ENCODE measurements around the gene CAMKMT.

CAMKMT gene

DNA sequence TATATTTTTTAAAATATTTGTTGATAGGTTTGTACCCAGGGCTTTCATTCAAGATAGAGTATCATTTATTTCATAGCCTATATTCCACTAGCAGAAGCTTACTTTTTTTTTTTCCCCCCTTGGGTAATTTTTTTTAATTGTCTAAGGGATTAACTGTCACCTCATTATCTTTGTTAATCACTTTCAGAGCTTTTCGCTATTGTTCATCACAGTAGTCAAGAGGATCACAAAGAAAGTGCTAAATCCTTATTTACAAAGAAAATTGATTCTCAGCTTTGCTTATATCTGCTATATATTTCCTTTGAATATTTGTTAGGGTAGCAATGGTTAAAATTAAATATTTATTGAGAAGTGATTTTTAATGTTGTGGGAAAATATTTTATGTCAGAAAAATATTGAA lies 59.0 kb downstream of the CAMKMT start:
- H3K4me3 ChIP-seq (ENCODE audit: insufficient read length, low read depth): no peak overlapping the region
- TF ChIP-seq YY1 (IDR thresholded peaks at IDR 0.05; ENCODE audit: insufficient read depth, insufficient read length): no peak
- no peak for TF ChIP-seq SUZ12 (IDR thresholded peaks at IDR 0.05; ENCODE audit: extremely low read depth, insufficient read depth, insufficient read length)
- TF ChIP-seq ZNF274 (IDR thresholded peaks at IDR 0.05; ENCODE audit: low read depth, low read length): no peak
- no peak for DNase-seq (ENCODE audit: low read depth, low spot score)
- no peaks in the 10 kb centered on the region for H3K9me3 ChIP-seq (ENCODE audit: insufficient read depth, low read length)
- H3K4me1 ChIP-seq (ENCODE audit: insufficient read depth, insufficient read length): no peaks in the 10 kb centered on the region
- no peak overlapping the region for H3K9ac ChIP-seq (ENCODE audit: insufficient read length, low read depth)
- H3K36me3 ChIP-seq (ENCODE audit: insufficient read depth, insufficient read length, low read length): no peaks in the 10 kb centered on the region
- no peaks in the 10 kb centered on the region for H3K27me3 ChIP-seq (ENCODE audit: insufficient read depth, insufficient read length)

GRCh38 chr2:44424211-44424610 lies 62.5 kb downstream of the CAMKMT start:
- H3K27me3 ChIP-seq (ENCODE audit: insufficient read depth, insufficient read length): no peaks in the 10 kb centered on the region
- no peaks in the 10 kb centered on the region for H3K4me1 ChIP-seq (ENCODE audit: insufficient read depth, insufficient read length)
- no peaks in the 10 kb centered on the region for H3K36me3 ChIP-seq (ENCODE audit: insufficient read depth, insufficient read length, low read length)
- no peak overlapping the region for H3K9ac ChIP-seq (ENCODE audit: insufficient read length, low read depth)
- DNase-seq (ENCODE audit: low read depth, low spot score): no peak
- no peaks in the 10 kb centered on the region for H3K9me3 ChIP-seq (ENCODE audit: insufficient read depth, low read length)
- H3K4me3 ChIP-seq (ENCODE audit: insufficient read length, low read depth): no peak overlapping the region
- TF ChIP-seq YY1 (IDR thresholded peaks at IDR 0.05; ENCODE audit: insufficient read depth, insufficient read length) (no peak), SUZ12 (IDR thresholded peaks at IDR 0.05; ENCODE audit: extremely low read depth, insufficient read depth, insufficient read length) (no peak), ZNF274 (IDR thresholded peaks at IDR 0.05; ENCODE audit: low read depth, low read length) (no peak)

GRCh38 chr2:44429034-44429433 lies 67.3 kb downstream of the CAMKMT start:
- Histone ChIP-seq H3K9me3 (ENCODE audit: insufficient read depth, low read length) (no peaks in the 10 kb centered on the region), H3K4me3 (ENCODE audit: insufficient read length, low read depth) (no peak overlapping the region), H3K4me1 (ENCODE audit: insufficient read depth, insufficient read length) (no peaks in the 10 kb centered on the region), H3K9ac (ENCODE audit: insufficient read length, low read depth) (no peak overlapping the region), H3K27me3 (ENCODE audit: insufficient read depth, insufficient read length) (no peaks in the 10 kb centered on the region), H3K36me3 (ENCODE audit: insufficient read depth, insufficient read length, low read length) (no peaks in the 10 kb centered on the region)
- TF ChIP-seq ZNF274 (IDR thresholded peaks at IDR 0.05; ENCODE audit: low read depth, low read length) (no peak), YY1 (IDR thresholded peaks at IDR 0.05; ENCODE audit: insufficient read depth, insufficient read length) (no peak), SUZ12 (IDR thresholded peaks at IDR 0.05; ENCODE audit: extremely low read depth, insufficient read depth, insufficient read length) (no peak)
- DNase-seq (ENCODE audit: low read depth, low spot score): no peak

DNA sequence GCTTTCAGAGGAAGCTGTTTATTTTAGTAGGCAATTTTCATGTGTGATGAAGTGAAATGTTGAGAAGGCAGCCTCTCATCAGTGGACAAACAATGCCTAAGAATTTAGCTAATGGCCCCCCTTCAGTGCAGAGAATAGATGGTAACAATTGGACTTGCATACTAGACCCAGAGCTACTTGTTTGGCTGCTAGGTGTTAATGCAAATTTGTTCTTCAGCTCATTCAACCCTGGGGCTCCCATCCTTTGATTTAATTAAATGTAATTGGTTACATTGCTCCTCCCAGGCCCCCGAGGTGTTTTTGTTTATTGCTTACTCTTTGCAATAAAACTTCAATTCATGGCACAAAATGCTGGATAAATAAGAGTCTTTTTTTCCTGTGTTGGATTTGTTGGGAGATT lies 68.6 kb downstream of the CAMKMT start:
- TF ChIP-seq SUZ12 (IDR thresholded peaks at IDR 0.05; ENCODE audit: extremely low read depth, insufficient read depth, insufficient read length) (no peak), ZNF274 (IDR thresholded peaks at IDR 0.05; ENCODE audit: low read depth, low read length) (no peak)
- no peaks in the 10 kb centered on the region for H3K36me3 ChIP-seq (ENCODE audit: insufficient read depth, insufficient read length, low read length)
- no peak overlapping the region for H3K4me3 ChIP-seq (ENCODE audit: insufficient read length, low read depth)
- no peak overlapping the region for H3K9ac ChIP-seq (ENCODE audit: insufficient read length, low read depth)
- no peaks in the 10 kb centered on the region for H3K4me1 ChIP-seq (ENCODE audit: insufficient read depth, insufficient read length)
- peak; percentile 49 for DNase-seq (ENCODE audit: low read depth, low spot score)
- H3K9me3 ChIP-seq (ENCODE audit: insufficient read depth, low read length): no peaks in the 10 kb centered on the region
- no peaks in the 10 kb centered on the region for H3K27me3 ChIP-seq (ENCODE audit: insufficient read depth, insufficient read length)

DNA sequence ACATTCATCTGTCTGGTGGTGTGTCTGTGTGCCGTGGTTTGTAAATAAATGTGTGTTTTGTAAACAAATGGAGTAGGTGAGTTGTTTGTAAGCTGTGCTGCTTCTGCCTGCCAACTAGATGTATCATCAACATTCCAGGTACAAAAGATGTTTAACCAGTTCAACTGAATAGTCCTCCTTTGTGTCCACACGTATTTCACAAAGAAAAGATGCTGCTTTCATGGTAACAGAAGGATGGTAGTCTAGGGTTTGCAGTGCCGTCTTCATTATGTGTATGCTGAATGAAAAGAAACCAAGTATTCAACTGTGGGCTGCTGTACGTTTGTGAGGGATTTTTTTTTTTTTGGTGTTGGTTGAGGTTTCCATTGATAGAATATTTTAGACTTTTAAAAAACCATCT lies 72.1 kb downstream of the CAMKMT start:
- no peak for TF ChIP-seq YY1 (IDR thresholded peaks at IDR 0.05; ENCODE audit: insufficient read depth, insufficient read length)
- no peak for TF ChIP-seq SUZ12 (IDR thresholded peaks at IDR 0.05; ENCODE audit: extremely low read depth, insufficient read depth, insufficient read length)
- TF ChIP-seq ZNF274 (IDR thresholded peaks at IDR 0.05; ENCODE audit: low read depth, low read length): no peak
- no peaks in the 10 kb centered on the region for H3K27me3 ChIP-seq (ENCODE audit: insufficient read depth, insufficient read length)
- no peak for DNase-seq (ENCODE audit: low read depth, low spot score)
- no peak overlapping the region for H3K9ac ChIP-seq (ENCODE audit: insufficient read length, low read depth)
- no peaks in the 10 kb centered on the region for H3K9me3 ChIP-seq (ENCODE audit: insufficient read depth, low read length)
- H3K4me1 ChIP-seq (ENCODE audit: insufficient read depth, insufficient read length): no peaks in the 10 kb centered on the region
- no peak overlapping the region for H3K4me3 ChIP-seq (ENCODE audit: insufficient read length, low read depth)
- H3K36me3 ChIP-seq (ENCODE audit: insufficient read depth, insufficient read length, low read length): no peaks in the 10 kb centered on the region

GRCh38 chr2:44441200-44441599 lies 79.5 kb downstream of the CAMKMT start:
- Histone ChIP-seq H3K27me3 (ENCODE audit: insufficient read depth, insufficient read length) (no peaks in the 10 kb centered on the region), H3K4me3 (ENCODE audit: insufficient read length, low read depth) (no peak overlapping the region), H3K4me1 (ENCODE audit: insufficient read depth, insufficient read length) (no peaks in the 10 kb centered on the region), H3K9me3 (ENCODE audit: insufficient read depth, low read length) (no peaks in the 10 kb centered on the region), H3K9ac (ENCODE audit: insufficient read length, low read depth) (no peak overlapping the region), H3K36me3 (ENCODE audit: insufficient read depth, insufficient read length, low read length) (no peaks in the 10 kb centered on the region)
- DNase-seq (ENCODE audit: low read depth, low spot score): no peak
- TF ChIP-seq YY1 (IDR thresholded peaks at IDR 0.05; ENCODE audit: insufficient read depth, insufficient read length) (no peak), SUZ12 (IDR thresholded peaks at IDR 0.05; ENCODE audit: extremely low read depth, insufficient read depth, insufficient read length) (no peak), ZNF274 (IDR thresholded peaks at IDR 0.05; ENCODE audit: low read depth, low read length) (no peak)

DNA sequence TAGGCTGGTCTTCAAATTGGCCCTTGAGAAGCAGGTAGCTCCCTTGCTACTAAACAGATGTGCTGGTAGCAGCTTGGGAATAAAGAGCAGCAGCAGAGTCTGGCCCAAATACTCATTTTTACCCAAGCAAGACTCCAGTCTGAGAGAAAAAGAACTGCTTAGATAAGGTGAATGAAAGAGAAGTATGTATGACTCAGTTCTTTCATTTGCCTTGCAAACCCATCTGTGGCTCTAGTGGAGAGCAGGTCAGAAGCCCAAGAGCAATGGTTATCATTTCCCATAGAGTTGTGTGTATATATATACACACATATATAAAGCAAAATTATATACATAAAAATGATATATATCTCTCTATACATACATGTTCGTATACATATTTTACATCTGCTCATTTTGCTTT lies 80.3 kb downstream of the CAMKMT start:
- H3K36me3 ChIP-seq (ENCODE audit: insufficient read depth, insufficient read length, low read length): no peaks in the 10 kb centered on the region

GRCh38 chr2:44443517-44443916 lies 81.8 kb downstream of the CAMKMT start:
- TF ChIP-seq SUZ12 (IDR thresholded peaks at IDR 0.05; ENCODE audit: extremely low read depth, insufficient read depth, insufficient read length) (no peak), YY1 (IDR thresholded peaks at IDR 0.05; ENCODE audit: insufficient read depth, insufficient read length) (no peak), ZNF274 (IDR thresholded peaks at IDR 0.05; ENCODE audit: low read depth, low read length) (no peak)
- no peaks in the 10 kb centered on the region for H3K27me3 ChIP-seq (ENCODE audit: insufficient read depth, insufficient read length)
- no peaks in the 10 kb centered on the region for H3K9me3 ChIP-seq (ENCODE audit: insufficient read depth, low read length)
- H3K4me3 ChIP-seq (ENCODE audit: insufficient read length, low read depth): no peak overlapping the region
- H3K9ac ChIP-seq (ENCODE audit: insufficient read length, low read depth): no peak overlapping the region
- no peaks in the 10 kb centered on the region for H3K36me3 ChIP-seq (ENCODE audit: insufficient read depth, insufficient read length, low read length)
- H3K4me1 ChIP-seq (ENCODE audit: insufficient read depth, insufficient read length): no peaks in the 10 kb centered on the region
- DNase-seq (ENCODE audit: low read depth, low spot score): no peak

More for the DNA sequence above, 80.3 kb downstream of the CAMKMT start:
- Histone ChIP-seq H3K9me3 (ENCODE audit: insufficient read depth, low read length) (no peaks in the 10 kb centered on the region), H3K4me3 (ENCODE audit: insufficient read length, low read depth) (no peak overlapping the region), H3K9ac (ENCODE audit: insufficient read length, low read depth) (no peak overlapping the region), H3K27me3 (ENCODE audit: insufficient read depth, insufficient read length) (no peaks in the 10 kb centered on the region), H3K4me1 (ENCODE audit: insufficient read depth, insufficient read length) (no peaks in the 10 kb centered on the region)
- TF ChIP-seq ZNF274 (IDR thresholded peaks at IDR 0.05; ENCODE audit: low read depth, low read length): no peak
- TF ChIP-seq YY1 (IDR thresholded peaks at IDR 0.05; ENCODE audit: insufficient read depth, insufficient read length): no peak
- no peak for TF ChIP-seq SUZ12 (IDR thresholded peaks at IDR 0.05; ENCODE audit: extremely low read depth, insufficient read depth, insufficient read length)
- no peak for DNase-seq (ENCODE audit: low read depth, low spot score)

All from NT2/D1 (cell line).